Vagina (tissue), 2 donors: ENCODE measurements around the gene NFAM1.

ENCODE experiments used
- CTCF ChIP-seq, 3 experiments: fragments of 450-650 bp in 2 of 3; fragments of 200-600 bp in 1 of 3; sonication (generic) in 1 of 3; IDR thresholded peaks; one replicate each; pipeline ENCODE4 v1.5.1; 2017 to 2019; ENCODE audit warnings: antibody characterized with exemption in 3 of 3, mild to moderate bottlenecking in 2 of 3, moderate library complexity in 2 of 3
- POLR2A ChIP-seq, 2 donors: fragments of 450-650 bp; IDR thresholded peaks; one replicate each; pipeline ENCODE4 v1.6.1; 2017; ENCODE audit warnings: antibody characterized with exemption in 2 of 2, mild to moderate bottlenecking in 2 of 2, moderate library complexity in 2 of 2
- POLR2AphosphoS5 ChIP-seq, 2 donors: sonication (generic); formaldehyde crosslinking; IDR thresholded peaks; one replicate each; pipeline ENCODE4 v1.9.0; 2017; ENCODE audit warnings: antibody characterized with exemption in 2 of 2, mild to moderate bottlenecking in 2 of 2, low read depth in 1 of 2; ENCODE audit not compliant: insufficient read depth in 1 of 2

GRCh38 chr22:42376711-42377554, 55.3 kb downstream of the NFAM1 start:
- TF ChIP-seq CTCF (IDR thresholded peaks at IDR 0.05), result no peak
- TF ChIP-seq POLR2A (IDR thresholded peaks at IDR 0.05), result no peak
- TF ChIP-seq POLR2AphosphoS5 (IDR thresholded peaks at IDR 0.05; ENCODE audit: insufficient read depth in 1 of 2, low read depth in 1 of 2), result peak; percentile 39 to 93
